BLaER1 (cell line): ENCODE measurements around the gene PHACTR3.
"Not testable (repeated sequence)": the region's sequence is repeated elsewhere in the genome, so short reads cannot be mapped to it uniquely, and the experiment has no call there.

Source experiments
- H3K27ac ChIP-seq: shearing (Covaris generic); formaldehyde crosslinking; 2 replicates; pipeline ENCODE4 v1.8.1; 2022
- H3K27me3 ChIP-seq: shearing (Covaris generic); formaldehyde crosslinking; 2 replicates; pipeline ENCODE4 v1.8.1; 2022
- H3K36me3 ChIP-seq: shearing (Covaris generic); formaldehyde crosslinking; 2 replicates; pipeline ENCODE4 v1.8.1; 2022
- H3K4me1 ChIP-seq: shearing (Covaris generic); formaldehyde crosslinking; 2 replicates; pipeline ENCODE4 v1.8.1; 2022
- H3K4me2 ChIP-seq: shearing (Covaris generic); formaldehyde crosslinking; 2 replicates; pipeline ENCODE4 v1.8.1; 2022
- H3K4me3 ChIP-seq: shearing (Covaris generic); formaldehyde crosslinking; 2 replicates; pipeline ENCODE4 v1.8.1; 2022
- H3K9ac ChIP-seq: shearing (Covaris generic); formaldehyde crosslinking; 2 replicates; pipeline ENCODE4 v1.8.1; 2022
- H3K9me3 ChIP-seq: shearing (Covaris generic); formaldehyde crosslinking; 2 replicates; pipeline ENCODE4 v1.8.1; 2022
- H4K20me1 ChIP-seq: shearing (Covaris generic); formaldehyde crosslinking; 2 replicates; pipeline ENCODE4 v1.8.1; 2022
- Cebpa-rat ChIP-seq: shearing (Covaris generic); IDR thresholded peaks from 2 replicates; pipeline ENCODE4 v1.8.1; 2022

PHACTR3 gene

DNA sequence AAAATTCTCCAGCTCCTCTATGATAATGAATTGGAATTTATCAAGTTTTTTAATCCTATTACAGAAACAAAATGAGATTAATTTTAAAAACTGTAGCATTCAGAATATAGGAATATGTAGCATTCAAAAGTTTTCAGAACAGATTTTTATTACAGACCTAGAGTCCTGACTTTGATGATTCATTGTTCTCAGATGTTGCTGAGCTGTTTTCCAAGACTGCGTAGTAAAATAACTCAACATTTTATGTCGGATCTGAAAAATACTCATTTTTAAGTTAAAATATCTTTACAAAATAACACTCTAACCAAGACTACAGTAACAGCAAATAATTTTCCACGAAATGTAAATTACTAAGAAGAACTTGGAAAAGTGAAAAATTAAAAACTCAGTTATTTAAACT is 262.0 kb downstream of the PHACTR3 start:
- TF ChIP-seq Cebpa-rat, result no peak
- no peaks in the 10 kb centered on the region for H3K27me3 ChIP-seq
- peaks cover 69% of the 10 kb centered on the region for H3K36me3 ChIP-seq
- H3K4me1 ChIP-seq, result no peaks in the 10 kb centered on the region
- no peak overlapping the region for H3K27ac ChIP-seq
- H3K9me3 ChIP-seq, result no peaks in the 10 kb centered on the region
- peaks cover 48% of the 10 kb centered on the region for H4K20me1 ChIP-seq
- H3K9ac ChIP-seq, result no peak overlapping the region
- no peak overlapping the region for H3K4me2 ChIP-seq
- no peak overlapping the region for H3K4me3 ChIP-seq

DNA sequence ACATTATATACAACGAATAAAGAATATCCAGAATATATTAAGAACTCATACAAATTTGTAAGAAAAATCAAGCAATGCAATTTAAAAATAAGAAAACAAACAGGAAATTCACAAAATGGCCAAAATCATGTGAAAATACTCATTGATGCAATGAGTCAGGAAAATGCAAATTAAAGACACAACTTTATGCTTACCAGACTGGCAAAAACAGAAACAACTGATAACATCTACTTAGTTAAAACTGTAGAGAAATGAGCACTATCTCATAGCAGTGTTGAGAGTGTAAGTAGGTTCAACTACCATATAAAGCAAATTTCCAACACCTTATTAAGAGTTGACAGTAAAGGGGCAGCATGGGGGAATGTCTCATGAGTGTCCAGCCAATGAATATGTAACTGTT is 266.8 kb downstream of the PHACTR3 start:
- H3K9ac ChIP-seq, result no peak overlapping the region
- TF ChIP-seq Cebpa-rat, result no peak
- no peaks in the 10 kb centered on the region for H3K4me1 ChIP-seq
- H3K27me3 ChIP-seq, result no peaks in the 10 kb centered on the region
- H4K20me1 ChIP-seq, result peaks cover 51% of the 10 kb centered on the region
- no peaks in the 10 kb centered on the region for H3K9me3 ChIP-seq
- no peak overlapping the region for H3K4me2 ChIP-seq
- H3K27ac ChIP-seq, result no peak overlapping the region
- no peak overlapping the region for H3K4me3 ChIP-seq
- H3K36me3 ChIP-seq, result peaks cover 74% of the 10 kb centered on the region

DNA sequence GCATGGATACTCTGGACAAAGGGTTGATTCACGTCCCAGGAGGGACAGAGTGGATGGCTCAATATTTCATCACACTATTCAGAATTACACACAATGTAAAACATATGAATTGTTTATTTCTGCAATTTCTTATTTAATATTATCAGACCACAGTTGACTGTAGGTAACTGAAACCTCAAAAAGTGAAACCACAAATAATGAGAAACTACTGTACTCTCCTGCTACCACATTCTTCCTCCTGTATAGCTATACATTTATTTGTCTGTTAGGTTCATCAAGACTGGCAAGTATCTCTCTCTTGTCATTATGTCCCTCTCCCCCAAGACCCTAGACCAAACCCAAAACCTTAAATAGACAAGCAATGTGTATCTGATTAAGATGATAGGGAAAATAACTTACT is 269.1 kb downstream of the PHACTR3 start:
- H3K36me3 ChIP-seq, result peaks cover 78% of the 10 kb centered on the region
- H3K9me3 ChIP-seq, result no peaks in the 10 kb centered on the region
- no peak for TF ChIP-seq Cebpa-rat
- no peak overlapping the region for H3K4me2 ChIP-seq
- H3K4me3 ChIP-seq, result no peak overlapping the region
- H3K4me1 ChIP-seq, result no peaks in the 10 kb centered on the region
- H3K9ac ChIP-seq, result no peak overlapping the region
- no peaks in the 10 kb centered on the region for H3K27me3 ChIP-seq
- H4K20me1 ChIP-seq, result peaks cover 42% of the 10 kb centered on the region
- no peak overlapping the region for H3K27ac ChIP-seq

DNA sequence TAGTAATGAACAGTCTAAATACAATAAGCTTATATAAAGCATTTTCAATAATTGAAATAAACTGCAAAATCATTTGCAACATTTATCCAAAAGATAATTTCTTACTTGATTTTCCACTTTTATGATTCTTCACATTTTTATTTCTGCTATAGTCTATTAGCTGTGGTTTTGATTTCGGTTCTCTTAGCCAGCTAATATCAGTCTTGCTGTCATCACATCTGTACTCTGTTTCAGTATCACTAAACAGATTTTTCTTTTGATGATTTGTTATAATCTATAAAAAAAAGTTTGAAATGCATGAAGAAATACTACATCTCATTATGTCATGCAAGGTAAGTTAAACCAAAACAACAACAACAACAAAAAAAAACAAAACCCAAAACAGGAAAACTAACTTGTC is 275.9 kb downstream of the PHACTR3 start:
- H3K36me3 ChIP-seq, result peaks cover 69% of the 10 kb centered on the region
- TF ChIP-seq Cebpa-rat, result no peak
- no peaks in the 10 kb centered on the region for H3K27me3 ChIP-seq
- peaks cover 13% of the 10 kb centered on the region; the same call in 1 of the 2 replicates for H4K20me1 ChIP-seq
- H3K4me3 ChIP-seq, result no peak overlapping the region
- no peaks in the 10 kb centered on the region for H3K9me3 ChIP-seq
- no peak overlapping the region for H3K27ac ChIP-seq
- no peak overlapping the region for H3K4me2 ChIP-seq
- no peak overlapping the region for H3K9ac ChIP-seq
- no peaks in the 10 kb centered on the region for H3K4me1 ChIP-seq

DNA sequence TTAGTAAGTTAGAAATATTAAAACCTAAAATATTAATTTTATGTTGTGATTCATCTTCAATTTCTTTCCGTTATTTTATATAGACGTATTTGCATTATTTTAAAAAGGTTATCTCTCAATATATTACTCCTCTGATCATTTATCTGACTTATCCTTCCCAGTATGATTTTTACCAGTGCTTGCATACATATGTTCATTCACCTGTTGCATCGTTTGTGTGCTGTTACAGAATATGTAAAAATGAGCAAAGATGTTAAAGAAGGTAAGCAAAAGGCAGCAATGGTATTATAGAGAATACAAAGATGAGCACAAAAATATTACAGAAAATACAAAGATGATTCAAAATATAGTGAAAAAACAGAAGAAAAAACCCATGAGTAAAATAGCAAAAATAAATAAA is 280.2 kb downstream of the PHACTR3 start:
- no peak overlapping the region for H3K4me2 ChIP-seq
- no peak overlapping the region for H3K9ac ChIP-seq
- no peak overlapping the region for H3K27ac ChIP-seq
- TF ChIP-seq Cebpa-rat, result no peak
- peaks cover 60% of the 10 kb centered on the region for H3K36me3 ChIP-seq
- no peak overlapping the region for H3K4me3 ChIP-seq
- no peaks in the 10 kb centered on the region for H4K20me1 ChIP-seq
- H3K4me1 ChIP-seq, result no peaks in the 10 kb centered on the region
- no peaks in the 10 kb centered on the region for H3K27me3 ChIP-seq
- H3K9me3 ChIP-seq, result no peaks in the 10 kb centered on the region

DNA sequence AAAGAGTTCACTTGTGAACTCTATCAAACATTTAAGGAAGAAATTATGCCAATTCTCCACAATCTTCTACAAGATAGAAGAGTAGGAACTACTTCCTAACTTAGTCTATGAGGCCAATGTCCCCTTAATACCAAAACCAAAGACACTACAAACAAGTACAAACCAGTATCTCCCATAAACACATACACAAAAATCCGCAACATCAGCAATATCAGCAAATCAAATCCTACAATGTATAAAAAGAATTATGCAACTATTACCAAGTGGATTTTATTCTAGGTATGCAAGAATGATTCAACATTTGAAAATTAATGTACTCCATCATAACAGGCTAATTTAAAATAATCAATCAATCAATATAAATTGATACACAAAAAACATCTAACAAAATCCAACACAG is 283.7 kb downstream of the PHACTR3 start:
- Histone ChIP-seq H3K9ac (no peak overlapping the region), H3K4me1 (no peaks in the 10 kb centered on the region), H3K9me3 (no peaks in the 10 kb centered on the region), H3K27ac (no peak overlapping the region), H4K20me1 (peaks cover 14% of the 10 kb centered on the region), H3K4me3 (no peak overlapping the region), H3K27me3 (no peaks in the 10 kb centered on the region), H3K4me2 (no peak overlapping the region), H3K36me3 (peaks cover 62% of the 10 kb centered on the region)
- no peak for TF ChIP-seq Cebpa-rat

DNA sequence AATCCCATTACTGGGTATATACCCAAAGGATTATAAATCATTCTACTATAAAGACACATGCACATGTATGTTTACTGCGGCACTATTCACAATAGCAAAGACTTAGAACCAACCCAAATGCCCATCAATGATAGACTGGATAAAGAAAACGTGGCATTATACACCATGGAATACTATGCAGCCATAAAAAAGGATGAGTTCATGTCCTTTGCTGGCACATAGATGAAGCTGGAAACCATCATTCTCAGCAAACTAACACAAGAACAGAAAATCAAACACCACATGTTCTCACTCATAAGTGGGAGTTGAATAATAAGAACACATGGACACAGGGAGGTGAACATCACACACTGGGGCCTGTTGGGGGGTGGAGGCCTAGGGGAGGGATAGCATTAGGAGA is 285.7 kb downstream of the PHACTR3 start:
- not testable (repeated sequence) for H3K27me3 ChIP-seq, H3K4me1 ChIP-seq, H3K9ac ChIP-seq, H3K27ac ChIP-seq, H3K9me3 ChIP-seq, H3K4me2 ChIP-seq, H3K4me3 ChIP-seq
- peaks cover 64% of the 10 kb centered on the region for H3K36me3 ChIP-seq
- H4K20me1 ChIP-seq, result peaks cover 14% of the 10 kb centered on the region

DNA sequence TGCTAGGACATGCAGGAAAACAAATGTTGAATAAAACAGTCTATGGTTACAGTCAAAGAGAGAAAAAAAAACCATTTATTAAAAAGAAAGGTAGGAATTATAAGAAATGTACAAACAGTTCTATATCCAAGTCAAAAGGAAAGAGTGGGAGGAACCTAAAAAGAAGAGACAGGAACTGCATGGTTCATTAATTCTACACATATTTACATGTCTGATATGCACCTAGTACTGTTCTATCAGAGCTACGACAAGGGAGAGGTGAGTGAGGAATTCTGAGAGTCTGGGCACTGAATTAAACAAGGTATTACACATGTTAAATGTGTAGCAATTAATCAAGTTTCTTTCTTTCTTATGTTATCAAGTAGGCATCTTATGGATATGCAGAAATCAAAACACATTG is 287.2 kb downstream of the PHACTR3 start:
- Histone ChIP-seq H3K27ac (no peak overlapping the region), H3K27me3 (no peaks in the 10 kb centered on the region), H3K4me3 (no peak overlapping the region), H3K4me1 (no peaks in the 10 kb centered on the region), H3K9me3 (no peaks in the 10 kb centered on the region), H3K36me3 (peaks cover 59% of the 10 kb centered on the region), H3K4me2 (no peak overlapping the region), H4K20me1 (peaks cover 14% of the 10 kb centered on the region), H3K9ac (no peak overlapping the region)
- TF ChIP-seq Cebpa-rat, result no peak

DNA sequence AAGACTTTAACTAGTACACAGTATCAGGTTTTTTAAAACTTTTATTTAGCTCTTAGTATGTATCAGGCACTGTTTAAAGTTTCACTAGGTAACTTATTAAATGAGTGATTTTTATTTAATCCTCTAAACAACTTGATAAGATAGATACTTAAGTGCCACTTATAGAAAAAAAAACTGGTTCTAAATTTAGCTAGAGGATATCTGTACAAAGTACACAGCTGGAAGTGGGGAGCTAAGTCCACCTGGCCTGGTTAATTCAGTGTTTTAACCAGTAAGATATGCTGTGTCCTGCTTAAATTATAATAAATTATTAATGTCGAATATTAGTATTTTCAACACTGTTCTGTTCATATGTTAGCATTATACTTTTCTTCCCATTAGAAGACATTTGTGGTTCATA is 291.6 kb downstream of the PHACTR3 start:
- Histone ChIP-seq H3K4me2 (no peak overlapping the region), H3K9me3 (no peaks in the 10 kb centered on the region), H3K9ac (no peak overlapping the region), H3K27ac (no peak overlapping the region), H3K36me3 (peaks cover 52% of the 10 kb centered on the region), H3K4me1 (no peaks in the 10 kb centered on the region), H4K20me1 (peaks cover 13% of the 10 kb centered on the region), H3K4me3 (no peak overlapping the region), H3K27me3 (no peaks in the 10 kb centered on the region)
- TF ChIP-seq Cebpa-rat, result no peak
